LHCN-M2 (cell line): Measurements from ENCODE around the gene BRINP2. TPM values are rescaled to one million over a fixed set of nuclear protein-coding genes. Genes with fewer than 3 reads are reported as not detected.

Experiments used
- DNase-seq: peaks from one replicate; pipeline ENCODE4 v3.0.0-alpha.2; 2012; ENCODE audit warnings: low read depth
- total RNA-seq: library from RNA; depleted of rRNA; stranded (reverse); fragments of >200 nt; gene quantifications from 2 replicates; pipeline ENCODE4 v1.2.3, GENCODE V29; 2014

BRINP2 gene
- total RNA-seq, 1 experiment from 2014 or later = 0.46 TPM

DNA sequence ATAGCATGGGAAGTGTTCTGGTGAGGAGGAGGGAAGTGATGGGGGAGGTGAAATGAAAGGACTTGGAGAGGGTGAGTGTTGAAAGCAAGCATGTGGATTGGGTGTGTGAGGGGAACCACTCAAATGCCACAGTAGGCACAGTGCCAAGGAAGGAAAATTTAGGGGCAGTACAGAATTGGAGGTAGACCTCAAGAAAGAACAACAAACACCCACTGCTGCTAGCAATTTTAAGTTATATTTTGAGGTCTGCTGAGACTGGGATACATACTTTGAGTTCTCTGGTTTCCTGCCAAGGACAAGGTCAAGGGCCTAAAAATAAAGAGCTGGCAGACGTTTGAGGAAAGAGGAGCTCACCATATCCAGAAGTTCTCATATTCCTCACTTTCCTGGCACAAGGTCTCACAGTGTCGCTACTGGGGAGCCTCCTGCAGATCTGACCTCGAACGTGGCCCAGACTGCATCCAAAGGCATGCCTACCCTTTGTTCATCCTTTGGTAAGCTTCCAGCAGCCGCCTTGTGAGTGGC lies 104.0 kb downstream of the BRINP2 start:
- peak; percentile 85 for DNase-seq

DNA sequence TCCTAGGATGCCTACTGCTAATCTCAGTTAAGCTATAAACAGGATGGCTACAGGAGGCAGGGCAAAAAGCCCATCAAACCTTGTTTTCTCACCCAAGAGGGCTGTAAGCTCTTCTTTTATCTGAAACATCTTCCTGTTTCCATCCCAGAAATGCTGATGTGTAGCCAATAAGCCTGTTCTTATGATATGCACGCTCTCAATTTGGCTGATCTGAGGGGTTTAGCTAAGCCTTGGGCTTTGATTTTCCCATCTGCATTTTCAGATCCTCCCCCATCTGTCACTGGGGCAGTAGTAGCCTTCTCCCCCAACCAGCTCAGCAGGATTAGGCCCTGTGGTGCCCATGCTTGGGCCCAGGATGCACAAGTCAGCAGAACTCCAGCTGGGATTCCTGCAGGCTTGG lies 105.0 kb downstream of the BRINP2 start:
- no peak for DNase-seq

DNA sequence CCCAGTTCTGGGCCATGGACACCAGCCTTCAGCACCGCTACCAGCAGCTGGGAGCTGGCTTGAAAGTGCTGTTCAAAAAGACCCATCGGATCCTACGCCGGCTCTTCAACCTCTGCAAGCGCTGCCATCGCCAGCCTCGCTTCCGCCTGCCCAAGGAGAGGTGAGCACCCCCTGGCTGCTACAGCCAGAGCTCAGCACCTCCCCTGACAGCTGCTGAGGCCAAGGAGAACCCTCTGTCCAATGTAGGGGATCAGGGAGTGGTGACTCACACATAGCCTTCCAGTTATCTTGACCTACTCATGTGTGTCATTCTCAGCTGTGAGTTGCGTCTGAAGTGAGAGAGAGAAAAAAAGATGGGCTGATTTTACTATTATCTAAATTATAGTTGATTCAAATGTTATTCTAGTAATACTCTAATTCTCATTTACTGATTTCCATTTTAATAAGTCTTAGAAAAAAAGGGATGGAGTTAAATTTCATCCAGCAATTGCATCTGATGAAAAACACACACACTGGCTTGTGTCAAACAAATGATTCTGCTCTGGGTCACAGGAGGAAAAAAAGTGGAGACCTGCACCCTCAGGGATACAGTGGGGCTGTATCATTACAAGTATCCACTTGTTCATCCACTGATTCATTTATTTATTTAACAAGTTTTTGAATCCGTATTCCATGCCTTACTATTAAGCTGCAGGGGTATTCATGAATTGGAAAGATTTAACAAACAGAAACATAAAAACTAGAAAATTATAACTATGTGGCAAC lies 108.0 kb downstream of the BRINP2 start:
- peak; percentile 92 for DNase-seq

DNA sequence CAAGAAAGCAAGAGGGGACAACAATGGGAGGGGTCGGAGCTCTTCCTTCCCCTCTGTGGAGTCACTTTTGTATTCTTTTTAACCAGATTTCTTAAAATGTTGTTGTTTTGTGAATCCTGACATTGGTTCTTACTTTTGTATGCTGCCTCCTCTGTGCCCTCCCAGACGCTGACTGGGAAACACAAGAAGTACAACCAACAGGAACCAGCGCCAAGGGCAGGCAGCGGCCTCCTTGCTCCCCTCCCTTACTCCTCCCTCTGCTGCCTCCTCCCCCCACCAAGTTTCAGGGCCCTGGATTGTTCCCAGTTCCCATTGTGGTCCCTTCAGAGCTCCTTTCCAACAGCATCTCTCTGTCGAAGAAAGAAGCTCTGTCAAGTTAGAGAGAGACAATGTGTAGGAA lies 111.1 kb downstream of the BRINP2 start:
- no peak for DNase-seq

DNA sequence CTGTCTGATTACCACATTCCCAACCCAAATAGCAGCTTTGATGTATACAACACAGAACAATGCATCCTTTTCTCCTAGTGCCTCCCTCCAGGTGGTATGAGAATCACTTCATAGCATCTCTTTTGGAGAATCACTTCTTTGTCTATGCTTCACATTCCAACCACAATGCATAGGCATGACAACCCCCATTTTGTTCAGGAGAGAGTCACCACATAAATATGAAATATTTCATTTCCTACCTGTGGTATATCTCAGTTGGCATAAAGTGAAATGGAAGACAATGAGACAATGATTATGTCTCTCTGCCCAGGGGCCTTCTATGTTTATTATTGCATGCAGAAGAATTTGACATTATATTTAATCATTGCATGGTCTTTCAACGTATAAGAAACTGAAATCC lies 112.2 kb downstream of the BRINP2 start:
- DNase-seq = no peak

DNA sequence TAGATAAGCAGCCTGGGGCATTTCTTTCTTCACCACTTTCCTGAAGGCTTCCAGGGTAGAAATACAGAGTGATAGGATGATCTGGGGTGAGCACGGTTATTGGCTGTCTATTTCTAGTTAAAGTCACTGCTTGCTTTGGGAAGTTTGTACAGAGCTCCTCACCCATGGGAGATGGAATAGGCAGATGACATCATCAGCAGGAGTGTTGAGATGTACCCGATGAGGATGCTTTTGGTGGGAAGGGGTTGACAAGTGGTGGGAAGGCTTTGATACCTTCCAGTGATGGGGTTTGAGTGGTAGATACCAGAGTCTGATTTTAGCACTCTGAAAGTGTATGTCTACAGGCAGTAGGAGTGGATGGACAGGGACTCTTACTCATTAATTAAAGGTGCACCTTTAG lies 112.6 kb downstream of the BRINP2 start:
- no peak for DNase-seq

DNA sequence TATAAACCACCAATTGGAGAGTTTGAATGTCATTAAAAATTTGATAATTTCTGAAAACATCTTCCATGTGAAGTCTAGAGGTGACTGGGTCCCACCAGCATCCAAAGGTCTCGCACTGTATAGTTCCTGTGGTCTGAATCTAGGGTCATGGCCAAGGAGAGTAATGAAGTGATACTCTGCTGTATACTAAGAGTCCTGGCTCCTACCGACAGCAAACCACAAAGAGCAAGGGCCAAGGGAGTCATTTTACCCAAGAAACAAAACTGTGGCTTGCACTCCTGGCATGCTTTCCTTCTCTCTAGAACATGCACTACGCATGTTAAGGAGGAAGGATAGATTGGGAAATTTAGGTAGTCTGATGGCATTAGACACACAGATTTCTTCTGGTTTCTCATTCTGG lies 115.6 kb downstream of the BRINP2 start:
- DNase-seq = peak; percentile 63

DNA sequence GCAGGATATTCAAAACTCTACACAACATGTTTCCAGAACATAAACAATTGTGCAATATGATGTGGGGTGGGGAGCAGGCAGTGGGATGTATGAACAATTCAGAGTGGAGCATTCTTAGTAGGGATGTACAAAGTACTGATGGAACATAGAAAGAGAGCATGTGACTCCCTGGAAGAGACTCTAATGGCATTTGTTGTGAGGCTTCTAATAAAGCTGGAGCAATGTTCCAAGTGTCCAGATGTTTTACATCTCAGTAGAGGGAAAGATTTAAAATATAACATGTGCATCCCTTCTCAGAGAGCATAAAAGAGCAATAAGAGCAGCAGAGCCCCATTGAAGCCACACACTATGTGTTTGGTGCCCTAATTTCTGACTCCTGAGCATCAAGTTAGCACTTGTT lies 116.5 kb downstream of the BRINP2 start:
- DNase-seq = no peak

DNA sequence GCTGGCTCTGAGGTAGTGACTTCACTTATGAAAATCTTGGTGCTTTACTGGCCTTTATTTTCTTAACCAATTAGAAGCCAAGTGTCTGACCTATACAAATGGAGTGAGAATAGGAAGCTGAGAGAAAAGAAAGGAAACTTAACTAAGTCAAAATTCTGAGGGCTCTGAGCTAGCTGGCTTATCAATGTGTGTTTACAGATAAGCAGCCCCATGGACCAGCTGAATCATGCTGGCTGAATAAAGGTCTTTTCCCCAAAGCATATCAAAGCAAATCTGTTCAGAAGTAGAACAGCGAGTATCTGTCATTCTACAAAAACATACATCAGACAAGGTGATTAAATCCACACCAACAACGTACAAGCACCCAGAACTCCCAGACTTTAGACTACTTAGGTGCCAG lies 117.2 kb downstream of the BRINP2 start:
- no peak for DNase-seq

DNA sequence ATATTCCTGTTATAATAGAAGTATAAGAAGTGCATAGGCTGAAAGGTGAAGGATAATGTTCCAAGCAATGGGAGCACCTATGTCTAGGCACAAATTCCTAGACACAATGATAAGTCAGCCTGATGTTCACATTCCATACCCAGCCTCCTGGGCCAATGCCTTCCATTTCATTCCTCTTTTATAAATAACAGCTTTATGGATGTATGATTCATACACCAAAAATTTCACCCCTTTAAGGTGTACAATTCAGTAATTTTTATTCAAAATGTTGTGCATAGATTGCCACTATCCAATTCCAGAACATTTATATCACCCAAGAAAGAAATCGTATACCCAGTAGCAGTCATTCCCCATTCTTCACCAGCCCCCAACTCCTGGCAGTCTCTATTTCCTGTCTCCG lies 118.8 kb downstream of the BRINP2 start:
- no peak for DNase-seq

DNA sequence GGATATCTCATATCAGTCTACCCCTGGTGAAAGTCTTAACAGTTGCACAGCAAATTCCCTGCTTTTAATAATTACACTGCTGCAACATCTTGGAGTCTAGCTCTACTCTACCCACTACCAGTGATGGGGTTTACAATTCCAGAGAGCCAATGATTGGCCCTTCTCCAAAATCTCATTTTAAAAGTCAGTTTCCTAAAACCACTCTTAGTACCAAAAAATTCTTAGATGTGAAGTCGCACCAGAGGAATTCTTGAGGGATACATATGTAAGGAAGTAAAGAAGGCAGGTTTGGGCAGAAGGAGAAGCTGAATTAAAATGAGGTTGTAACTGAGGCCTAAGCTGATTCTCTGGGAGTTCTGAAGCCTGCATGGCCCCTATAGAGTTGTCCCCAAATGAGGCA lies 129.7 kb downstream of the BRINP2 start:
- DNase-seq = no peak

DNA sequence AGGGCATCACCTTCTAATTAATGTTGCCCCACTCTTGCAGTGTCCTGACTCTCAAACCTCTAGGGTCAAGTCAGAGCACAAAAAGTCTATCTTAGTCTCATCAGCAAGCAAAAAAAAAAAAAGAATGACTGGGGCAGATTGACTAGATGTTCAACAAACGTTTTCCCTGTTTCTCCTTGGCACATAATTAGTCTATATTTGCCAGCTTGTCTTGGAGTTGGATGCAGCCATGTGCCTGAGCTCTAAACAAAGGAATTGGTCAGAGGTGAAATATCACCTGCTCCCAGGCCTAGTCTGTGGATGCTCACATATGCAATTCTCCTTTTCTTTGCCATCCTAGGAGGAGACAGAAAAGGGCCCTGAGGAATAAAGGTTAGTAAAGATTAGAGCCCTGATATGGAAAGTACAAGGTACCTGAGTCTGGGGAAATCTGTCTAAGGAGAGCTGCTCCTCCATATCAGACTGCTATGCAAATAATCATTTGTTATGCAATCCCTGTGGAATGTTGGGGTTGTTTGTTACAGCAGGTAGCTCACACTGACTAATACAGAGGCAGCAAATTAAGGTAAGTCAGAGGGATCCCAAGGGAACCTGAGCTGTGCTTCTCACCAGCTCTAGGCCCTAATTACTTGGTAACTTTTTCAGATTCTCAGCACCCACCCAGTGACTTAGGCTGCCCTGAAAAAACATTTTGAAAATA lies 130.8 kb downstream of the BRINP2 start:
- DNase-seq = no peak

DNA sequence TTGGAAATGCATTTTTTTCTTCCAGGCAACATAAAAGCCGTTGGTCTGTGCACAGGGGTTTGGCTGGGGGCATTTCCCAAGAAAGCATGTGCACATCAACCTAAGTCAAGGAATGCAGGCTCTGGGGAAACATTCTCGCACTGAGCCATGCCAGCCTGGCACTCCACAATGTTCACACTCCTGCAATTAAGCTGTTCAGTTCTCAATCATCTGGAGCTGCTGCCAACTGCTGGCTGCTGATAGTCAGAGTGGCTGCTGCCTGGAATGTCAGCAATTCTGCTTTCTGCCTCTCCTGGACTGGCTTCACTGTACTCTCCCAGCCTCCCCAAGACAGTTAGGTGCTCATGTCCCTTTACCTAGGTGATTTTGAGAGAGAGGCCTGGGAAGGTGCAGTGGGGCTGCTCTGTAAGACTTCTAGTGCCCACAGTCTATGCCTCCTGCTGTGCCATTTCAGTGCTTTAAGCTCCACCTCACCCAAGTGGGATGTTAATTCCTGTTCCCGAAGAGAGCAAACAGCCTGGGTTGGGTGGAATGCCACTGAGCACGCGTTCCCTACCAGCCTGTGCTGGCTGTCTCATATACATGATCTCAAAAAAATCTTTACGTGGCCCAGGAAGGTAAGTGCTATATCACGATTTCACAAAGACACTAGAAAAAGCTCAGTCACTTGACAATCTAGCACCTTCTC lies 131.7 kb downstream of the BRINP2 start:
- DNase-seq = peak; percentile 26

DNA sequence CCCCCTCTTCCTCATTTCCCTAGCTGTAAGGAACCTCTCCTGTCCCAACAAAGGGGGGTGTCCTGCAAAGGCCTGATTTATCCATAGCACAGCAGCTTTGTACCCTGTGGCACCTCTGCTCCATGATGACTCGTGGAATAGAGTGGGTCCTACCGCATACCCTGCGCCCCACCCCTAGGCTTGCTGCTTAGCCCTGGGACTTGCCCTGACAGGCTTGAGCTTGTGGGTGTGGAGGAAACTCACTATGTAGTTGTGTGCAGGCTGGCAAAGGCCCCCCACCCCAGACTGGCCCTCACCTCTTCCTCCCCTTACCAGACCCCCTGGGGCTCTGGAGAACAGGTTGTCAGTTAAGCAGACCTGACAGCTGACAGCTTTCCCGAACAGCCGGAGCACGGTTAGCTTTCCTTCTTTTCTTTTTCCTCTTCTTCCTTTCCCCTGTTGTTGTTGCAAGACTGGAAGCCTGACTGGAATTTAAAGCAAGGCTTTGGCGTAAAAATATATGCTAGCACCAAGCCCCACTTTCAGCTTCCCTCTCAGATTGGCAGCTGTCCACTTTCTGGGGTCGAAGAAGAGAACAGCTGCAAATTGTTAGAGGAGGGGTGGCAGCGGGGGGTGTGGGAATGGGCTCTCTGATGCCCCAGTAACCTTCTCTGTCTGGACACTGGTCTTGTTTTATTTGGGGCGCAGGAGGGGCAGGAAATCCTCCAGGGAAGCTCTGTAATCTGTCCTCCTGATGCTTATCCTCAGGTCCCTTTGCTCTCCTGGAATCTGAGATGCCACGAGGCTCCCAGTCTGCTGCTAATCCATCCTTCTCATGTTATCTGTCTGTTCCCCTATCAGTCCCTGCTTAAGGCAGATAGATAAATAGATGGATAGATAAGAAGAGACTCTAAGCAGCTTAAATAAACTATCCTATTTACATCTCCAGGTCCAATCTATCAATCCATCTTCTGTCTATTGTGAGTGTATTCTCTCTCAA lies 134.6 kb downstream of the BRINP2 start:
- no peak for DNase-seq

DNA sequence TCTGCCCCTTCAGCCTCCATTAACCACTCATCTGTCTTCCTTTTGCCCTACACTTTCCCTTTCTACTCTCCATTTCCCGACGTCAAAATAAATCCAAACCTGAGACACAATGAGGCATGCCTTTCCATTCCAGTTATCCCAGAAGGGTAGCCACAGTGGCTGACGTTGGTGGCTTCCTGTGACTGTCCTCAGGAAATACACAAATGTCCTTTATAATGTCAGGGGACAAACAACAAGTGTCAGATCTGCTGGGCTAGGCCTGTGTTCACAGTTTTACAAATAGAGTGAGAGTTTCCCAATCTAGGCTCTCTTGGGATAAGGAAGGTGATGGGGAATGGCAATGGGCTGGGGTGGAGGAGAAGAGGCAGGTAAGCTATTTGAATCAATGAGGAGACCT lies 135.3 kb downstream of the BRINP2 start:
- no peak for DNase-seq

DNA sequence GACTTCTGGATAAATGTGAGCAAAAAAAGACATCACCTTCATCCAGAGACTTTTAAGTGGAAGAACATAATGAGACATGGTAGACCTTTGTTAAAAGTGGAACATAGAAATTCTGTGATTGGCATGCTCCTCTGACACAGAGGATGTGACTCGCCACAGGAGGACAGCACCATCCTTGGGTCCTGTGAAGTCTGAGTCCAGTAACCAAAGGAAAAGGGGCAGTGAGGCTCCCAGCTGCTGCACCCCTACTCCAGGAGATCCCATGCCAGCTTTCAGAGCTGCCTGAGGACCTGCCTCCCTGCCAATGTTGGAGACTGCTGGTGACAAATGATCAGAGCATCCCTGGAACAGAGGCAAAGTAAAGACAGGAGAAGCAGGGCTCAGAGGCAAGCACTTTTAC lies 136.2 kb downstream of the BRINP2 start:
- DNase-seq = peak; percentile 75

DNA sequence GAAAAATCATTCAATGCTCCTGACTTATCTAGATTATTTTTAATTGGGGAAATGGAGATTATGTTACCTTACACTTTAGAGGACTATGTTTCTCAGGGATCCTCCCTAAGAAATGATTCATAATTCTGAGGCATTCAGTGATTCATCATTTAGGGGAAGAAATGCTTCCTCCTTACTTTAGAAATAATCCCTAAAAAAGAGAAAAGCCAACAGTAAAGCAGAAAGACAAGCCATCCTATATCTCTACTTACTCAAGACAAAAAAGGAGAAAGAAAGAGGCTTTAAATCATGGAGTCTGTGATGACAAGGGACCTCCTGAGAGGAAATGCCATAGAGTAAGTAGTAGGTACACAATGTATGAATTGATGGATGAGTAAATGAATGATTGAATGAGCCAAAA lies 137.0 kb downstream of the BRINP2 start:
- DNase-seq = peak; percentile 64

DNA sequence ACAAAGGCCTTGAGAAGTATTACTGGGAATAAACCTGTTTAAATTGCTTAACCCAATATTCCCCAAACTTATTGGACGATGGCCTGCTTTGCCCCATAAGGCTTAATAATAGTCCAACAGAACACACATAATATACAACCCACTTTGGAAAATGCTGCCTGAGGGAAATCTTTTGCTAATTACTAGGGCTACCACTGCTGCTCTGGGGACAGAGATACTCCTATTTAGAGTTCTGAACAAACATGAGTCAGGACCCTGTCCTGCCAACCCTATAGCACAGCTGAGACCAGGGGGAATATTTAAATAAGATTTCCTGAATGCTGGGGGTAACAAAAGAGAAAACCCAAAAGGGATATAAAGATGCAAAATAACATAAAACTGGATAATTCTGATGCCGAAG lies 139.1 kb downstream of the BRINP2 start:
- DNase-seq = no peak

DNA sequence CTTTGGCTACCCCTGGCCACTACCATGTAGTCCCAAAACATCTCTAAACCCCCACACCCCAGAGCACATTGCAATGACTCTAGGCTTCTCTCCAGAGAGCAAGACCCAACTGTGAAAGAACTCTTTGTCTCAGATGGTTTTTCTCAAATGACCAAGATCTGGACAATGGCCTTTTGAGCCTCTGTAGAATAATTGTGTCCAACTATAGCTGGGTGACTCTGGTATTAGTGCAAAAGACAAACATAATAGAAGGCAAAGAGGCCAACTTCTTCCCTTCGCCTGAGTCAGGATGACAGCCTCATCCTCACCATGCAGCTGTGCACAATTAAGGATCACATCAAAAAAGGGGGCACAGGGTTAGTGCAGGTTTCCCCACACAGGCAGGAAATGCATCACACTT lies 139.6 kb downstream of the BRINP2 start:
- peak; percentile 27 for DNase-seq

DNA sequence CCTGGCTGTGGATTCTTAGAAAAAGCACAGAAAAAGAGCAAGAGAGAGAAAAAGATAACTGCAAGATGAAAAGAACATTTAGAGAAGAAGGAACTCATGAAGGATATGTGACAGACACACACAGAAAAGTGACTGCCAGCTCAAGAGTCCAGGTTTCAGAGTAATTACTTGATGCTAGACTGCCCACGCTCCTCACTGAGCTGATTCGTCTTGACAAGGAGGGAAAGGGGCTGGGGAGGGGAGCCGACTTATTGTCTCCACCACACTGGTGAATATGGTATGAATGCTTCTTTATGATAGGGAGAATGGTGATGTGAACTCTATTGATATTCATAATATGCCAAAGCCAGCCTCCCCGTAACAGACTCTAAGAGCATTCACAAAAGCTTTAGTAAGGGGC lies 140.4 kb downstream of the BRINP2 start:
- no peak for DNase-seq

DNA sequence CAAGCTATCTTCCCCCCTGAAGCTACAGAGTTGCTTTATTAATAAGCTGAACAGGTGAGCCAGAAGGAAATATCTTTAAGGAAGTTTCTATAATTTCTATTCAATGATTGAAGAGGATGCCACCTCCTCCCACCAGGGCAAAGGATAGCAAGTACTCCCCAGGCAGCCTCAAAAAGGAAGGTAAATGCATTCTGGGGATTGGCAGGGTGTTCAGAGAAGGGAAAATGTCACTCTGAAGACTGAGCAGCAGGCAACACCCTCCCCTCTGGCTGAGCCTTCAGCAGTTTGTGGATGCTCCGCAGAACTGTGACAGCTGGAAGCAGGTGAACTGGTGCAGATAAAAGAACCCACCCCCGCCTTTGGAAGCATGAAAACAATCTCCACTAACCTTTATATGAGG lies 140.8 kb downstream of the BRINP2 start:
- no peak for DNase-seq
